Activated naive CD8-positive, alpha-beta T cell (primary cell): ENCODE data around the gene FAM53B.

Source experiments
- H3K27ac Mint-ChIP-seq: one replicate; pipeline ENCODE4 v1.8.0; 2021; ENCODE audit warnings: mixed read lengths
- H3K27me3 Mint-ChIP-seq: one replicate; pipeline ENCODE4 v1.8.0; 2021; ENCODE audit warnings: mixed read lengths
- H3K36me3 Mint-ChIP-seq: one replicate; pipeline ENCODE4 v1.8.0; 2021; ENCODE audit warnings: mixed read lengths
- H3K4me1 Mint-ChIP-seq: one replicate; pipeline ENCODE4 v1.8.0; 2021; ENCODE audit warnings: low read depth, mixed read lengths
- H3K4me3 Mint-ChIP-seq: one replicate; pipeline ENCODE4 v1.8.0; 2021; ENCODE audit warnings: mild to moderate bottlenecking, mixed read lengths
- H3K9me3 Mint-ChIP-seq: one replicate; pipeline ENCODE4 v1.8.0; 2021; ENCODE audit warnings: low read depth, mixed read lengths

Gene FAM53B

GRCh38 chr10:124598773-124599587 lies 145.2 kb downstream of the FAM53B start:
- Mint-ChIP-seq H3K27me3 (no peaks in the 10 kb centered on the region), H3K36me3 (peaks cover 2% of the 10 kb centered on the region), H3K9me3 (no peaks in the 10 kb centered on the region), H3K27ac (no peak overlapping the region), H3K4me1 (peaks cover 1% of the 10 kb centered on the region), H3K4me3 (no peak overlapping the region)

DNA sequence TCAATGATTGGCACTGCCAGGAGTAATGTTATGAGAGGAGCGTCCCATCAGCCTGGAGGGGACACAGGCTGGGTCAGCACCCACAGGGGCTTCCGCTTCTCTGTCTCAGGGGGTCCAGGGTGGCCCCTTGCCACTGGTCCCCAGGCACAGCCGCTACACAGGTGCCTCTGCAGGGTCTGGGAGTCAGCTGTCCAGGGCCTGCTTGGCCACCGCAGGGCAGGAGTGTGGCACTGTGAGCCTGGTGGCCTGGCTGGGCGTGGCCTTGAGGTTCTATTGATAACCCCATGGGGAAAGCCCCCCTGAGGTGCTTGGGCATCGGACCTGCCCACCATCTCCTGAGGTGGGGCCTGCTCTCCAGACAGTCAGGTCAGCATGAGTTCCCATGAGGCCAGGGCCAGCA lies 146.0 kb downstream of the FAM53B start:
- Mint-ChIP-seq H3K9me3 (no peaks in the 10 kb centered on the region), H3K4me3 (no peak overlapping the region), H3K27me3 (no peaks in the 10 kb centered on the region), H3K36me3 (peaks cover 2% of the 10 kb centered on the region), H3K27ac (no peak overlapping the region), H3K4me1 (peaks cover 1% of the 10 kb centered on the region)

- Mint-ChIP-seq H3K4me1 (peaks cover 1% of the 10 kb centered on the region), H3K36me3 (peaks cover 2% of the 10 kb centered on the region), H3K9me3 (no peaks in the 10 kb centered on the region), H3K27ac (no peak overlapping the region), H3K27me3 (no peaks in the 10 kb centered on the region), H3K4me3 (no peak overlapping the region)
Observed at GRCh38 chr10:124597846-124598165, 146.4 kb downstream of the FAM53B start.

DNA sequence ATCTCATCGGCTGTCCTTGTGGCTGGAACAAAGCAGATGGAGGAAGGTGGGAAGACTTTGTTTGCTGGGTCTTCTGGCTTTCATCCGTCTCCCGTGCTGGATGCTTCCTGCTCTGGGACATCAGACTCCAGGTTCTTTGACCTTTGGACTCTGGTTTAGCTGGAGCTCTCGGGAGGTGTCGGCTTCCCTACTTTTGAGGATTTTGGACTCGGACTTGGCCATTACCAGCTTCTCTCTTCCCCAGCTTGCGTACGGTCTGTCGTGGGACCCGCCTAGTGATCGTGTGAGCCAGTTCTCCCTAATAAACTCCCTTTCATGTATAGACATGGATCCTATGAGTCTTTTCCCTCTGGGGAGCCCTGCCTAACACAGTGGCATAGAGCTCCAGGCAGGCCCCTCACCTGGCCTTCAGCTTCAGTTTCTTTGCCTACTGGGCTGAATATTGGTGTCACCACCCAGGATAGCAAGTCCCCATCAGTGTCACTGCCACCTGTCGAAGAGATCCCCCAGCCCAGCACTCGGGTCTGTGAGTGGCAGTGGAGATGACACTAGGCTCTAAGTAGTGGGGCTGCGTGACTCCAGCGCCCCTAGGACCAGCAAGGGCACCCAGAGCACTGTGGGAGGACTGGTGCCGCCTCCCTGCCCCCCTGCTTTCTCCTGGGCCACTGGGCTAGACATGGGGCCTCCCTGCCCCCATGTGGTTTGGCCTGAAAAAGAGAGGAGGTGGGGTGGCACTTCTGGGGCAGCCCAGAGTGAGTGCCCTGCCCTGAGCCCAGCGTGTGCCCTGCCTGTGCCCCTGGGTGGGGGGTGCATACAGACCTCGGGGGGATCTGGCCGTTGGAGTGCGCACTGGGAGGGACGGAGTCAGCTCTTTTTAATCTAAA lies 147.0 kb downstream of the FAM53B start:
- peaks cover 1% of the 10 kb centered on the region for H3K4me1 Mint-ChIP-seq
- peaks cover 2% of the 10 kb centered on the region for H3K36me3 Mint-ChIP-seq
- no peak overlapping the region for H3K4me3 Mint-ChIP-seq
- no peaks in the 10 kb centered on the region for H3K27me3 Mint-ChIP-seq
- H3K9me3 Mint-ChIP-seq, result no peaks in the 10 kb centered on the region
- no peak overlapping the region for H3K27ac Mint-ChIP-seq

- peaks cover 1% of the 10 kb centered on the region for H3K4me1 Mint-ChIP-seq
- H3K4me3 Mint-ChIP-seq, result no peak overlapping the region
- no peak overlapping the region for H3K27ac Mint-ChIP-seq
- H3K9me3 Mint-ChIP-seq, result no peaks in the 10 kb centered on the region
- no peaks in the 10 kb centered on the region for H3K27me3 Mint-ChIP-seq
- H3K36me3 Mint-ChIP-seq, result peaks cover 4% of the 10 kb centered on the region
Observed at GRCh38 chr10:124596116-124596785, 147.9 kb downstream of the FAM53B start.

GRCh38 chr10:124595143-124595883 lies 148.9 kb downstream of the FAM53B start:
- H3K36me3 Mint-ChIP-seq, result peaks cover 7% of the 10 kb centered on the region
- H3K4me1 Mint-ChIP-seq, result peaks cover 1% of the 10 kb centered on the region
- no peaks in the 10 kb centered on the region for H3K9me3 Mint-ChIP-seq
- H3K4me3 Mint-ChIP-seq, result no peak overlapping the region
- no peaks in the 10 kb centered on the region for H3K27me3 Mint-ChIP-seq
- H3K27ac Mint-ChIP-seq, result no peak overlapping the region

DNA sequence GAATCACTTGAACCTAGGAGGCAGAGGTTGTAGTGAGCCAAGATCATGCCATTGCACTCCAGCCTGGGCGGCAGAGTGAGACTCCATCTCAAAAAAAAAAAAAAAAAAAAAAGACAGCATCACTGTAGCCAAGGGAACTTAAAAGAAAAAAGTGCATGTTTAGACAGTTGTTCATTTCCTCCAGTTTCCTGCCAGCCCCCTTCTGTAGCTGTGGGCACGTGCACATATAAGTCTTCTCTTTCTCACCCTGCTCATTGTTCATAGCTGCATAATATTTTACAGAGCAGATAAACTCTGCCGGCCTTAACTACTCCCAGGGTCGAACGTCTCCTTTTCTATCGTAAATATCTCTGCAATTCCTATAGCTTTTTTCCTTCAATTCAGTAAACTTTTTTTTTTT lies 149.9 kb downstream of the FAM53B start:
- H3K27ac Mint-ChIP-seq, result no peak overlapping the region
- no peaks in the 10 kb centered on the region for H3K27me3 Mint-ChIP-seq
- no peak overlapping the region for H3K4me3 Mint-ChIP-seq
- H3K36me3 Mint-ChIP-seq, result peaks cover 8% of the 10 kb centered on the region
- H3K4me1 Mint-ChIP-seq, result peaks cover 1% of the 10 kb centered on the region
- no peaks in the 10 kb centered on the region for H3K9me3 Mint-ChIP-seq

DNA sequence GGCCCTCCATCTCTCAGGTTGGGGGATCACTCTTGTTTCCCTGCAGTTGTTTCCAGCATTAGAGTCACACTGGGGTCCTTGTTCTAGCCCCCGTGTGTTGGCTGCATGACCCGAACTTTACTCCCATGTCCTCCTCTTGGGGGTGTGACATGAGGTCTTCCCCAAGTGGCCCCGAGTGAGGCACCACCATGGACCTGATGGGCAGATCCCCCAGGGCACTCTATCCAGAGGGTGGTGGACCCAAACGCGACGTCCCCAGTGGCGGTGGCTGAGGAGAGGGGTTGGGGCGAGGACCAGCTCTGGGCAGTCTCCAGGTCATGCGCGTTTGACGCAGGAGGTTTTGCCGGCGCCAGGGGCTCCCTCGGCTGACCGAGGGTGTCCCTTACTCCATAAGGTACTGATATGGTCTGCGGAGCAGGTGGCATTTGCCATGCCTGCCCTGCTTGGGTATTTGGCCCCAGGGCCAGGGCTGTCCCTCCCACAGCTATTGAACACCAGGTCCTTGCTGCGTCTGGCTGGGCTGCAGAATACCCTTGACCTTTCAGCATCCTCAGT lies 150.7 kb downstream of the FAM53B start:
- Mint-ChIP-seq H3K36me3 (peaks cover 8% of the 10 kb centered on the region), H3K4me1 (peaks cover 1% of the 10 kb centered on the region), H3K27me3 (no peaks in the 10 kb centered on the region), H3K4me3 (no peak overlapping the region), H3K27ac (no peak overlapping the region), H3K9me3 (no peaks in the 10 kb centered on the region)

- H3K27me3 Mint-ChIP-seq, result no peaks in the 10 kb centered on the region
- peaks cover 8% of the 10 kb centered on the region for H3K36me3 Mint-ChIP-seq
- no peak overlapping the region for H3K27ac Mint-ChIP-seq
- H3K4me3 Mint-ChIP-seq, result no peak overlapping the region
- H3K9me3 Mint-ChIP-seq, result no peaks in the 10 kb centered on the region
- peaks cover 1% of the 10 kb centered on the region for H3K4me1 Mint-ChIP-seq
Observed at GRCh38 chr10:124592736-124593430, 151.3 kb downstream of the FAM53B start.

- Mint-ChIP-seq H3K4me3 (no peak overlapping the region), H3K36me3 (peaks cover 8% of the 10 kb centered on the region), H3K4me1 (peaks cover 1% of the 10 kb centered on the region), H3K9me3 (no peaks in the 10 kb centered on the region), H3K27me3 (no peaks in the 10 kb centered on the region), H3K27ac (no peak overlapping the region)
Observed at GRCh38 chr10:124592101-124592500, 152.1 kb downstream of the FAM53B start.

DNA sequence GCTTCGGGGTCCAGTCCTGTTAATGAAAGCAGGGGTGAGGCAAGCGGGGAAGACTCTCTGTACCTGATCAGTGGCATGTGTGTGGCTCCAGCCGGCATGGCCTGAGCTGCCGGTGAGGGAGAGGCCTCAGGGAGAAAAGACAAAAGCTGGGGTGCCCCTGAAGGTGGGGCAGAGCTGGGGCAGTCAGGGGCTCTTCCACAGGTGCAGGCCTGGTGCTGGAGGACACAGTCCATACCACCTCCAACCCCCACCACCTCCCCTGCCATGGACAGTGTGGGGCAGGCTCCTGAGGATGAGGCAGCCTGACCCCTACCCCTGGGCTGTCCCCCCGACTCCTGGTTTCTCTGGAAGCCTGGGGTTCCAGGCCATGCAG lies 153.1 kb downstream of the FAM53B start:
- Mint-ChIP-seq H3K36me3 (peaks cover 8% of the 10 kb centered on the region), H3K27ac (no peak overlapping the region)

DNA sequence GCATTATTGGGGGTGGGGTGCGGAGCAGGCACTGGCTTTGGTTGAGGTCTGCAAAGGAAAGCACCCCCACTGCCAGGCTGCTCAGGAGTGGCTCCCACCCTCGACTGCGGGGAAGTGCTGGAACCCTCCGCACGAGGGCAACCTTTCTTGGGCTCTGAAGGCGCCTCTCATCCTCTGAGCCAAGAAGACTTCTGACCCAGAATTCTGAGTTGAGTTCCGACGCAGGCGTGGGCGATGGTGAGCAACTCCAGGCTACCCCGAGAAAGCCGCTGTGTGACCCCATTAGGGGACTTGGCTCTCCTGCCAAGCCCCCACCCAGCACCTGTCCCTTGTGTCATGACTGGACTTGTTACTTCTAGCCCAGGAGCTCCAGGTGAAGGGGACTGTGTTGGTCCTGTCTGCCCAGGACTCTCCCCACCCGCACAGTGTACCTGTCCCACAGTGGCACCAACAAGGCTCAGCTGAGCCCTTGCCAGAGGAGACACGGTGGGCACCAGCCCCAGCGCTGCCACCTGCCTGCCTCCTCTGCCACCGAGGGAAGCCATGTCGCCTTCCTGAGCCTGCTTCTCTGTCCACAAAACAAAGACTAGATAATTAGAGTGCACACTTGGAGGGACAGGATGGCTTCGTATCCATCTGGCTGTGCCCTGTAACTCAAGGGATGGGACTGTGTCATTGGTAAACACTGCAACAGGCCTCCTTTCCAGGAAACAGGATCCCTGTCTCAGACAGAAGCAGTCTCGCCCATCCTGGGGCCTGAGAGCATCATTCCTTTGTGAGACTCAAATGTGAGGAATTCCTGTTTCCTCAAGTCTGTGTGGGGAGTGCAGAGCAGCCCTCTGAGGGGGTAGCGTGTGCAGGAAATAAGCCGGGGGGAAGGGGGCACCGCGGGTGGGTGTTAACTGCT lies 153.7 kb downstream of the FAM53B start:
- no peak overlapping the region for H3K27ac Mint-ChIP-seq
- peaks cover 1% of the 10 kb centered on the region for H3K4me1 Mint-ChIP-seq
- peaks cover 7% of the 10 kb centered on the region for H3K36me3 Mint-ChIP-seq
- no peaks in the 10 kb centered on the region for H3K9me3 Mint-ChIP-seq
- no peak overlapping the region for H3K4me3 Mint-ChIP-seq
- H3K27me3 Mint-ChIP-seq, result no peaks in the 10 kb centered on the region

More for the DNA sequence above, 153.1 kb downstream of the FAM53B start:
- Mint-ChIP-seq H3K9me3 (no peaks in the 10 kb centered on the region), H3K4me3 (no peak overlapping the region), H3K4me1 (peaks cover 1% of the 10 kb centered on the region), H3K27me3 (no peaks in the 10 kb centered on the region)

DNA sequence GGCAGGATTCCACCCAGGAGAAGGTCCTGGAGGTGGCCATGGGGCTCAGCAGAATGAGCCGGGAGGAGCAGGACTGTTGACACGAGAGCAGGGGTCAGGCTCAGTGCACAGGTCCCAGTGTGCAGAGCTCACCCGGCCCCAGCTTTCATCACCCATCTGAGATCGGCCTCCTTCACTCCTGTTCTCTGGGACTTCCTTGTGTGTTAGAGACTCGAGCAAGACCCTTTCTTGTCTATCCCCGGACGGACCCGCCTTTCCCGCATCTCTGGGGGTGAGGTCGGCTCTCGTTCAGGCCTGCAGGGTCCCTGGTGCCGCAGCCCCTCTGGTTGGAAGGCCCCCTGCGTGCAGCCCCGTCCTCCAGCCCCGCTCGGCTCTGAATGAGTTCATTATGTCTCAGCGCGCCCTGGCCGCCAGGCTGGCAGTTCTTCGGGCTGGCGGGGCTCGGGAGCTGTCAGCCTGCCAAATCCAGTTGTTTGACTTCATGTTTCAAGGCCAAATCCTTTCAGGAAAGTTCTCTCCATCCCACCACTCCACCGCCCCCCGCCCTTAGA lies 154.6 kb downstream of the FAM53B start:
- H3K36me3 Mint-ChIP-seq, result peaks cover 7% of the 10 kb centered on the region
- no peaks in the 10 kb centered on the region for H3K9me3 Mint-ChIP-seq
- no peaks in the 10 kb centered on the region for H3K27me3 Mint-ChIP-seq
- no peak overlapping the region for H3K4me3 Mint-ChIP-seq
- no peak overlapping the region for H3K27ac Mint-ChIP-seq
- no peaks in the 10 kb centered on the region for H3K4me1 Mint-ChIP-seq
